Kidney (tissue), 14 donors: ENCODE measurements around the gene TEX55. TPM values are rescaled to one million over a fixed set of nuclear protein-coding genes. Genes with fewer than 3 reads are reported as not detected.

Source experiments
- DNase-seq, 5 donors: peaks; one replicate each; pipeline ENCODE4 v3.0.0-alpha.2; 2013 to 2020
- FAIRE-seq: peaks from 2 replicates; lab custom pipeline; 2012; peaks lifted over from hg19 to GRCh38; lab: Jason Lieb, UNC
- H3K27ac ChIP-seq, 2 donors: one replicate each; pipeline ENCODE4 v1.7.0; 2013; ENCODE audit warnings: low read depth in 2 of 2, low read length in 2 of 2, inconsistent platforms in 1 of 2
- H3K27me3 ChIP-seq: one replicate; pipeline ENCODE4 v1.7.1; 2013; ENCODE audit warnings: low read length, inconsistent platforms; ENCODE audit not compliant: control insufficient read depth, insufficient read depth
- H3K36me3 ChIP-seq, 3 donors: one replicate each; pipeline versions ENCODE4 v1.7.0 to v1.7.1; 2013; ENCODE audit warnings: low read length in 3 of 3, control low read depth in 1 of 3, inconsistent platforms in 1 of 3; ENCODE audit not compliant: insufficient read depth in 3 of 3, control insufficient read depth in 2 of 3
- H3K4me1 ChIP-seq, 3 donors: one replicate each; pipeline versions ENCODE4 v1.7.0 to v1.7.1; 2013; ENCODE audit warnings: low read length in 3 of 3, inconsistent platforms in 1 of 3, low read depth in 1 of 3; ENCODE audit not compliant: control insufficient read depth in 2 of 3, insufficient read depth in 2 of 3
- H3K4me3 ChIP-seq, 3 donors: one replicate each; pipeline versions ENCODE4 v1.7.0 to v1.8.1; 2013; ENCODE audit warnings: low read length in 3 of 3, control low read depth in 1 of 3, inconsistent platforms in 1 of 3
- H3K9ac ChIP-seq, 3 donors: one replicate each; pipeline versions ENCODE4 v1.7.0 to v1.7.1; 2013; ENCODE audit warnings: low read length in 3 of 3, control low read depth in 1 of 3, inconsistent platforms in 1 of 3
- H3K9me3 ChIP-seq, 3 donors: one replicate each; pipeline versions ENCODE4 v1.7.0 to v1.7.1; 2013; ENCODE audit warnings: low read length in 3 of 3, control low read depth in 1 of 3, inconsistent platforms in 1 of 3; ENCODE audit not compliant: control insufficient read depth in 2 of 3, insufficient read depth in 1 of 3
- CTCF ChIP-seq: IDR thresholded peaks from 3 replicates; pipeline ENCODE4 v1.5.1; 2012; ENCODE audit warnings: mild to moderate bottlenecking, moderate library complexity, borderline replicate concordance; ENCODE audit not compliant: insufficient read depth; ENCODE audit errors: extremely low read depth
- intact Hi-C: fragments of 100-400 bp; cut with DNase I; formaldehyde crosslinking; loops from one replicate; pipeline ENCODE4 v1.11.1; 2022
- polyA plus RNA-seq: library from polyadenylated mRNA; stranded (reverse); fragments of 350-450 nt; fragmentation: Illumina TruSeq; extraction: RNeasy Lipid Tissue Mini Kit (QIAGEN cat#74804); gene quantifications from one replicate; pipeline ENCODE4 v1.2.3, GENCODE V29; 2014; ENCODE audit warnings: low read depth, low replicate concordance; ENCODE audit not compliant: insufficient read depth
- total RNA-seq: library from RNA; stranded (reverse); fragmentation: NEBNext Ultra II Directional; extraction: Animal tissue kit (Norgen Biotek cat#: 25700); gene quantifications from one replicate; pipeline ENCODE4 v1.2.1, GENCODE V29; 2021
- donor health status: control.
- donor health status: control.
- donor health status: control.
- donor health status: control.
- donor health status: control.
- donor health status: DM: yes; HTN: yes; CAD: no.
- donor health status: Normal renal cell carcinoma (clear cell type).

TEX55 gene
- total and polyA plus RNA-seq, 2 donors from 2014 or later, result not detected

DNA sequence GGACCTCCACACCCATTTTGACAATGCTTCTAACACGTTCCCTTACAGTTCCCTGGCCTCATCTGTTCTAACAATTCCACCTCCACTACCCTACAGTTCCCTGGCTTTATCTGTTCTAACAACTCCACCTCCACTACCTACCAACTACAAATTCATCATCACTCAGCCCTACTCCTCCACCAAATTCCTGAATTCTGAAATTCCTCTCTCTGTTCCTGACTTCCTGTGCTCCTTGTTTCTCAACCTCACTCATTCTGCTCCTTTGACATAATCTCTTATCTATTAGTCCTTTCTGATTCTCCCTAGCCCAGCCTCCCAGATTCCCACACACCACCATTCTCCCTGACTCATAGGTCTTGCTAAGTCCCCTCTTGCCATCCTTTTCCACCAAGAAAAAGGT lies 49.9 kb downstream of the TEX55 start:
- no peak for TF ChIP-seq CTCF
- Histone ChIP-seq H3K4me1 (no peaks in the 10 kb centered on the region), H3K9ac (no peak overlapping the region), H3K27me3 (no peaks in the 10 kb centered on the region), H3K9me3 (no peaks in the 10 kb centered on the region), H3K36me3 (no peaks in the 10 kb centered on the region), H3K27ac (no peak overlapping the region), H3K4me3 (no peak overlapping the region)
- FAIRE-seq, result no peak
- intact Hi-C loops, result no loop called here
- no peak for DNase-seq

Other genes starting within 250 kb of the TEX55 start
- 1.3 TPM for gene IGSF11, start 111.3 kb upstream of the TEX55 start, total RNA-seq
- 6.7 TPM for gene IGSF11, start 111.3 kb upstream of the TEX55 start, polyA plus RNA-seq
- gene UPK1B, start 27.4 kb downstream of the TEX55 start, total RNA-seq, result 12.4 TPM
- gene UPK1B, start 27.4 kb downstream of the TEX55 start, polyA plus RNA-seq, result 3.9 TPM
- gene B4GALT4, start 94.7 kb downstream of the TEX55 start, total RNA-seq, result 23.1 TPM
- gene B4GALT4, start 94.7 kb downstream of the TEX55 start, polyA plus RNA-seq, result 29.9 TPM
- 28.7 TPM for gene ARHGAP31, start 148.2 kb downstream of the TEX55 start, total RNA-seq
- gene ARHGAP31, start 148.2 kb downstream of the TEX55 start, polyA plus RNA-seq, result 3.2 TPM